ENCODE data around the gene LMOD3. TPM values are rescaled to one million over a fixed set of nuclear protein-coding genes. Genes with fewer than 3 reads are reported as not detected.

The LMOD3 gene
- polyA plus RNA-seq, 3 donors: not detected

DNA sequence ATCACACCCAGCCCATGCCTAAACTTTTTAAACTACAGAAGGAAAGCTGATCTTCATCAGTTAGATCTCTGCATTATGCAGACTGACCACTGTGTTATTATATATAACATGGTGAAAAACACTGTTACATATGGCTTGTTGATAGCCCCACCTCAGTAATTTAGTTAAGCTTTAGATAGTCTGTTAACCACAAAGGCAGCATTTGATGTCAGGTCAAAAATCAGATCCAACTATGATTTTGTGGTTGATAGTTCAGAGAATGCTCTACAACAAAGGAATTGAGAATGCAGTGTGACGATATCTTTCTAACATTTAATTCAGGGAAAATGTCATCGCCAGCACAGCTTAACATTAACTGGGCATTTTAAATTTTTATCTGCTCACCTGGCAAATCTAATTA lies 37.7 kb upstream of the LMOD3 start:
- Histone ChIP-seq H2AFZ (ENCODE audit: insufficient read depth, low read depth, low read length, poor library complexity, severe bottlenecking) (no peak overlapping the region), H3K4me3 (replicated peaks in 1 of 3; ENCODE audit: low read depth in 2 of 3, low read length in 3 of 3) (no peak overlapping the region), H3K4me2 (replicated peaks; ENCODE audit: extremely low read depth, low read length, poor library complexity, severe bottlenecking) (no peak overlapping the region), H3K9me3 (replicated peaks in 1 of 2; ENCODE audit: control insufficient read depth in 1 of 2, insufficient read depth in 1 of 2, low read length in 2 of 2) (no peaks in the 10 kb centered on the region), H3K79me2 (ENCODE audit: insufficient read depth, low read length) (no peaks in the 10 kb centered on the region), H3K36me3 (replicated peaks in 1 of 2; ENCODE audit: control insufficient read depth in 1 of 2, insufficient read depth in 2 of 2, low read length in 2 of 2) (no peaks in the 10 kb centered on the region), H4K20me1 (ENCODE audit: insufficient read depth, low read length) (no peaks in the 10 kb centered on the region), H3K27ac (ENCODE audit: low read depth in 1 of 2, low read length in 2 of 2) (no peak overlapping the region), H3K9ac (ENCODE audit: insufficient read depth, low read length, poor library complexity, severe bottlenecking) (no peak overlapping the region), H3K27me3 (ENCODE audit: control insufficient read depth in 2 of 2, insufficient read depth in 2 of 2, low read length in 2 of 2) (no peaks in the 10 kb centered on the region), H3K4me1 (ENCODE audit: control insufficient read depth in 1 of 2, insufficient read depth in 2 of 2, low read length in 2 of 2) (no peaks in the 10 kb centered on the region)
- 100% methylated on average over 2 of the region's 2 CpGs for WGBS (ENCODE audit: insufficient coverage)
- Mint-ChIP-seq H3K4me1 (peaks cover 3% of the 10 kb centered on the region), H3K36me3 (no peaks in the 10 kb centered on the region), H3K4me3 (no peak overlapping the region), H3K27me3 (ENCODE audit: low read depth in 3 of 3) (peaks cover 0 to 3% (median 0%) of the 10 kb centered on the region in 3 donors), H3K27ac (peak overlapping the region in 1 of 7 donors; percentile 26), H3K9me3 (no peaks in the 10 kb centered on the region)
- TF ChIP-seq, protein P1, sequence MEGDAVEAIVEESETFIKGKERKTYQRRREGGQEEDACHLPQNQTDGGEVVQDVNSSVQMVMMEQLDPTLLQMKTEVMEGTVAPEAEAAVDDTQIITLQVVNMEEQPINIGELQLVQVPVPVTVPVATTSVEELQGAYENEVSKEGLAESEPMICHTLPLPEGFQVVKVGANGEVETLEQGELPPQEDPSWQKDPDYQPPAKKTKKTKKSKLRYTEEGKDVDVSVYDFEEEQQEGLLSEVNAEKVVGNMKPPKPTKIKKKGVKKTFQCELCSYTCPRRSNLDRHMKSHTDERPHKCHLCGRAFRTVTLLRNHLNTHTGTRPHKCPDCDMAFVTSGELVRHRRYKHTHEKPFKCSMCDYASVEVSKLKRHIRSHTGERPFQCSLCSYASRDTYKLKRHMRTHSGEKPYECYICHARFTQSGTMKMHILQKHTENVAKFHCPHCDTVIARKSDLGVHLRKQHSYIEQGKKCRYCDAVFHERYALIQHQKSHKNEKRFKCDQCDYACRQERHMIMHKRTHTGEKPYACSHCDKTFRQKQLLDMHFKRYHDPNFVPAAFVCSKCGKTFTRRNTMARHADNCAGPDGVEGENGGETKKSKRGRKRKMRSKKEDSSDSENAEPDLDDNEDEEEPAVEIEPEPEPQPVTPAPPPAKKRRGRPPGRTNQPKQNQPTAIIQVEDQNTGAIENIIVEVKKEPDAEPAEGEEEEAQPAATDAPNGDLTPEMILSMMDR (IDR thresholded peaks at IDR 0.05): no peak
- intact Hi-C loops (cut with micrococcal nuclease): loop anchor here (5.0 to 10.0 kb wide), 3 partner anchors 147 to 512 kb away; no protein-coding TSS in a partner anchor
- DNase-seq: no peak

DNA sequence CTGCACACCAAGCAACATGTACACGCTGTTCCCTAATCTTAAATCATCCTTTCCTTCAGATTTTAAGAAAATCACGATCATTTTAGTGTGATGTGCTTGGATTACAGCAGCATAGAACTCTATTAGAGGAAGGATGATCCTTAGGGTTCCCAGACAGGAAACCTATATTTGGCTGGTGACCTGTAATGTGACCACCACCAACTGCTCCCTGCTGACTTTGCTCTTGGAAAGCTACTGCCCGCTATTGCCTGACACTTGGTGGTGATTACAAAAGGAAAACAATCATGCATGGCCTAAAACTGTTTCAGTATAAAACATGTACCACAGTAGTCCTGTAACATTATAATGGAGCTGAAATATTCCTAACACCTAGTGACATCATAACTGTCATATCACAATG lies 27.2 kb upstream of the LMOD3 start:
- no peaks in the 10 kb centered on the region for H3K36me3 Mint-ChIP-seq
- intact Hi-C loops (cut with micrococcal nuclease): no loop called here

More for the DNA sequence above, 27.2 kb upstream of the LMOD3 start:
- H3K27ac ChIP-seq (ENCODE audit: low read depth in 1 of 2, low read length in 2 of 2): no peak overlapping the region
- no peak overlapping the region for H2AFZ ChIP-seq (ENCODE audit: insufficient read depth, low read depth, low read length, poor library complexity, severe bottlenecking)
- no peak overlapping the region for H3K4me3 ChIP-seq (replicated peaks in 1 of 3; ENCODE audit: low read depth in 2 of 3, low read length in 3 of 3)
- no peak for DNase-seq
- H3K36me3 ChIP-seq (replicated peaks in 1 of 2; ENCODE audit: control insufficient read depth in 1 of 2, insufficient read depth in 2 of 2, low read length in 2 of 2): no peaks in the 10 kb centered on the region
- no peak overlapping the region for H3K4me2 ChIP-seq (replicated peaks; ENCODE audit: extremely low read depth, low read length, poor library complexity, severe bottlenecking)
- H3K27me3 ChIP-seq (ENCODE audit: control insufficient read depth in 2 of 2, insufficient read depth in 2 of 2, low read length in 2 of 2): no peaks in the 10 kb centered on the region
- no peaks in the 10 kb centered on the region for H3K4me1 ChIP-seq (ENCODE audit: control insufficient read depth in 1 of 2, insufficient read depth in 2 of 2, low read length in 2 of 2)
- H3K9ac ChIP-seq (ENCODE audit: insufficient read depth, low read length, poor library complexity, severe bottlenecking): no peak overlapping the region
- no peaks in the 10 kb centered on the region for H4K20me1 ChIP-seq (ENCODE audit: insufficient read depth, low read length)
- peaks cover 0 to 2% (median 0%) of the 10 kb centered on the region in 7 donors for H3K9me3 Mint-ChIP-seq
- H3K4me1 Mint-ChIP-seq: peaks cover 5% of the 10 kb centered on the region
- peak overlapping the region in 1 of 7 donors; percentile 21 for H3K27ac Mint-ChIP-seq
- WGBS (ENCODE audit: insufficient coverage): 60% methylated on average over 1 of the region's 3 CpGs
- TF ChIP-seq, protein P1 (IDR thresholded peaks at IDR 0.05): no peak
- H3K27me3 Mint-ChIP-seq (ENCODE audit: low read depth in 3 of 3): peaks cover 0 to 2% (median 0%) of the 10 kb centered on the region in 3 donors
- no peaks in the 10 kb centered on the region for H3K79me2 ChIP-seq (ENCODE audit: insufficient read depth, low read length)
- H3K9me3 ChIP-seq (replicated peaks in 1 of 2; ENCODE audit: control insufficient read depth in 1 of 2, insufficient read depth in 1 of 2, low read length in 2 of 2): no peaks in the 10 kb centered on the region
- no peak overlapping the region for H3K4me3 Mint-ChIP-seq
